ENCODE measurements around the gene AP2B1.
A peak's percentile ranks its signal among the peaks of the same experiment; 100 is the strongest.

GRCh38 chr17:35766903-35767510 lies 179.9 kb downstream of the AP2B1 start:
- TF ChIP-seq CTCF (IDR thresholded peaks at IDR 0.05) (peak; percentile 56 to 67 (median 62)), POLR2A (IDR thresholded peaks at IDR 0.05) (no peak)

Data from right lobe of liver (tissue), 4 donors.